ENCODE measurements around the gene MINDY3. TPM values are rescaled to one million over a fixed set of nuclear protein-coding genes. Genes with fewer than 3 reads are reported as not detected.
A peak's percentile ranks its signal among the peaks of the same experiment; 100 is the strongest.
"Not testable (repeated sequence)": the region's sequence is repeated elsewhere in the genome, so short reads cannot be mapped to it uniquely, and the experiment has no call there.

The MINDY3 gene
- total RNA-seq, 1 donor from 2014 or later = 28.5 TPM

DNA sequence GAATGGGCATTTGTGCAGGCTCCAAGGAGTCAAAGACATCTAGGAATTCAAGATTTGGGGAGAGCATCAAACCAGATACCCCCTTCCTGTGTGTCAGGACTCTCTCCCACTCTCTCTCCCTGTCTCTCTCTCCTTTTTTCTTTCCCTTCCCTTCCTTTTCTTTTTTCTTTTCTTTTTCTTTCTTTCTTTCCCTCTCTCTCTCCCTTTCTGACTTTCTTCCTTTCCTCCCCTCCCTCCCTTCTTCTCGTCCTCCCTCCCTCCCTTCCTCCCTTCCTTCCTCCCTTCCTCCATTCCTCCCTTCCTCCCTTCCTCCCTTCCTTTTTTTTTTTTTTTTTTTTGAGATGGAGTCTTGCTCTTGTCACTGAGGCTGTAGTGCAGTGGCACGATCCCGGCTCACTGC is 24.1 kb upstream of the MINDY3 start:
- Mint-ChIP-seq H3K4me1 (ENCODE audit: unreplicated experiment) (peaks cover 2% of the 10 kb centered on the region), H3K27me3 (ENCODE audit: unreplicated experiment) (peaks cover 70% of the 10 kb centered on the region), H3K4me3 (ENCODE audit: unreplicated experiment) (no peak overlapping the region), H3K9me3 (ENCODE audit: unreplicated experiment) (no peaks in the 10 kb centered on the region), H3K36me3 (ENCODE audit: unreplicated experiment) (no peaks in the 10 kb centered on the region), H3K27ac (ENCODE audit: unreplicated experiment) (no peak overlapping the region)
- TF ChIP-seq, protein P1, sequence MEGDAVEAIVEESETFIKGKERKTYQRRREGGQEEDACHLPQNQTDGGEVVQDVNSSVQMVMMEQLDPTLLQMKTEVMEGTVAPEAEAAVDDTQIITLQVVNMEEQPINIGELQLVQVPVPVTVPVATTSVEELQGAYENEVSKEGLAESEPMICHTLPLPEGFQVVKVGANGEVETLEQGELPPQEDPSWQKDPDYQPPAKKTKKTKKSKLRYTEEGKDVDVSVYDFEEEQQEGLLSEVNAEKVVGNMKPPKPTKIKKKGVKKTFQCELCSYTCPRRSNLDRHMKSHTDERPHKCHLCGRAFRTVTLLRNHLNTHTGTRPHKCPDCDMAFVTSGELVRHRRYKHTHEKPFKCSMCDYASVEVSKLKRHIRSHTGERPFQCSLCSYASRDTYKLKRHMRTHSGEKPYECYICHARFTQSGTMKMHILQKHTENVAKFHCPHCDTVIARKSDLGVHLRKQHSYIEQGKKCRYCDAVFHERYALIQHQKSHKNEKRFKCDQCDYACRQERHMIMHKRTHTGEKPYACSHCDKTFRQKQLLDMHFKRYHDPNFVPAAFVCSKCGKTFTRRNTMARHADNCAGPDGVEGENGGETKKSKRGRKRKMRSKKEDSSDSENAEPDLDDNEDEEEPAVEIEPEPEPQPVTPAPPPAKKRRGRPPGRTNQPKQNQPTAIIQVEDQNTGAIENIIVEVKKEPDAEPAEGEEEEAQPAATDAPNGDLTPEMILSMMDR (IDR thresholded peaks at IDR 0.05) = no peak
- DNase-seq (ENCODE audit: extremely low spot score, unreplicated experiment) = no peak

DNA sequence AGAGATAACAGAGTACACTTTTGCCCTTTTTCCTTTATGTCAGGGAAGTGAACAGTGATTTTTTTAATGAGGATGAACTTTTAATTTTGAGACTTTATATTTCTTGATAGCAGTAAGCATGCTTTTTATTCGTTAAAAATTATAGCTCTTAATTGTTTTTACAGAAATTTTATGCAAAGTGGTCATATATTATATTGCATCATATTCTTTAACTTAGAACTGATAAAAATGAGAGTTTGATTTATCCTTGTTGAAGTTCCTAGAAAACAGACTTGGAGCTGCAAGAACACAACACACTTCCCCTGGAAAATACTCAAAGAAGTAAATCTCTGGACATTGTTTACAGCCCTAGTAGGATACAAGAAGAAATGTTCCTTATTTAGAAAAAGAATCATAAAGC is 21.2 kb upstream of the MINDY3 start:
- Mint-ChIP-seq H3K9me3 (ENCODE audit: unreplicated experiment) (no peaks in the 10 kb centered on the region), H3K27ac (ENCODE audit: unreplicated experiment) (no peak overlapping the region), H3K4me1 (ENCODE audit: unreplicated experiment) (peaks cover 2% of the 10 kb centered on the region), H3K36me3 (ENCODE audit: unreplicated experiment) (no peaks in the 10 kb centered on the region), H3K4me3 (ENCODE audit: unreplicated experiment) (no peak overlapping the region), H3K27me3 (ENCODE audit: unreplicated experiment) (peaks cover 64% of the 10 kb centered on the region)
- no peak for DNase-seq (ENCODE audit: extremely low spot score, unreplicated experiment)
- TF ChIP-seq, protein P1 (IDR thresholded peaks at IDR 0.05) = no peak

DNA sequence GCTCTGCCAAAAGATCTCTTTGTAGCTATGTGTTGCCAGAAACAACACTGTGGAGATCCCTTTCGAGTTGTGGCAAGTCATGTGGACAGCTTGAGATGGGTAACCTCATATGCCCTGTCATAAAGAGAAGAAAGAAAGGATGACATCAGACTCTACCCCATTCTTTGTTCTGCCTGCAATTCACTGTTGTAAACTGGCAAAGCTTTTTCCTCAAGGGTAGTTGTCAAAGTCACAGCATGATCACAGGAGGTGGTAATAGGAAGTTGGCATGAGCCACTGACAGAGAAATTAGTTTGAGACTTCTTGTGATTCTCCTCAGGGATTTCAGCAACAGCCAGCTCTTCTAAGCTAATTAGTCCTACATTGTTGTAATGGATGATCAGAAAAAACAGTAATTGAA is 19.4 kb upstream of the MINDY3 start:
- no peak overlapping the region for H3K27ac Mint-ChIP-seq (ENCODE audit: unreplicated experiment)
- H3K36me3 Mint-ChIP-seq (ENCODE audit: unreplicated experiment) = no peaks in the 10 kb centered on the region
- H3K27me3 Mint-ChIP-seq (ENCODE audit: unreplicated experiment) = peaks cover 66% of the 10 kb centered on the region
- TF ChIP-seq, protein P1 (IDR thresholded peaks at IDR 0.05) = no peak
- peaks cover 2% of the 10 kb centered on the region for H3K4me1 Mint-ChIP-seq (ENCODE audit: unreplicated experiment)
- DNase-seq (ENCODE audit: extremely low spot score, unreplicated experiment) = no peak
- H3K4me3 Mint-ChIP-seq (ENCODE audit: unreplicated experiment) = no peak overlapping the region
- no peaks in the 10 kb centered on the region for H3K9me3 Mint-ChIP-seq (ENCODE audit: unreplicated experiment)

DNA sequence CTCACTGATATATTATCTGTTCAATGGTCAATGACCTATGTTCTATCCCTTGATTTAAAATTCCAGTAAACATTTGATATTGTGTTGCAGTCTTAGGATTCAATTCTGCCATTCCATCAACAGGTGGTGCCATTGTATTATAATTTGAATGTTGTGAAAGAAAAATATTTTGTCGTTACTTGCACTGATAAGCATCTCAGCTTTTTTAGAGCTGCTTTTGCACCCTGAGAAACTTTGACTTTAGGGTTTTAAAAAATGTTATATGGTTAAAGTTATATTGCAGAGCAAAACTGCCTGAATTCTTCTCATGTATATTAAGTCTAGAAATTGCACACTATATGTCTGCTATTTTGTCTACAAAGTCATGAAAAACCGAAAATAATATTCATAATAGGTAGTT is 18.8 kb upstream of the MINDY3 start:
- Mint-ChIP-seq H3K9me3 (ENCODE audit: unreplicated experiment) (no peaks in the 10 kb centered on the region), H3K27ac (ENCODE audit: unreplicated experiment) (no peak overlapping the region), H3K27me3 (ENCODE audit: unreplicated experiment) (peaks cover 67% of the 10 kb centered on the region), H3K36me3 (ENCODE audit: unreplicated experiment) (no peaks in the 10 kb centered on the region), H3K4me3 (ENCODE audit: unreplicated experiment) (no peak overlapping the region), H3K4me1 (ENCODE audit: unreplicated experiment) (peaks cover 2% of the 10 kb centered on the region)
- TF ChIP-seq, protein P1 (IDR thresholded peaks at IDR 0.05) = peak; percentile 74
- DNase-seq (ENCODE audit: extremely low spot score, unreplicated experiment) = no peak

DNA sequence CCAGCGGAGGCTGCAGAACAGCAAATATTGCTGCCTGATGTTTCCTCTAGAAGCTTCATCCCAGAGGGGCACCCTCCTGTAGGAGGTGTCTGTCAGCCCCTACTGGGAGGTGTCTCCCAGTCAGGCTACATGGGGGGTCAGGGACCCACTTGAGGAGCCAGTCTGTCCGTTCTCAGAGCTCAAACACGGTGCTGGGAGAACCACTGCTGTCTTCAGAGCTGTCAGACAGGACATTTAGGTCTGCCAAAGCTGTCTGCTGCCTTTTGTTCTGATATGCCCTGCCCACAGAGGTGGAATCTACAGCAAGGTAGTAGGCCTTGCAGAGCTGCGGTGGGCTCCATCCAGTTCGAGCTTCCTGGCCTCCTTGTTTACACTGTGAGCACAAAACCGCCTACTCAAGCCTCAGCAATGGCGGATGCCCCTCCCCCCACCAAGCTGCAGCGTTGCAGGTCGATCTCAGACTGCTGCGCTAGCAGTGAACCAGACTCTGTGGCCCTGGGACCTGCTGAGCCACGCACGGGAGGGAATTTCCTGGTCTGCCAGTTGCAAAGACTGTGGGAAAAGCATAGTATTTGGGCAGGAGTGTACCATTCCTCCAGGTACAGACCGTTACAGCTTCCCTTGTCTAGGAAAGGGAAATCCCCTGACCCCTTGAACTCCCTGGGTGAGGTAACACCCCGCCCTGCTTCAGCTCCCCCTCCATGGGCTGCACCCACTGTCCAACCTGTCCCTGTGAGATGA is 17.7 kb upstream of the MINDY3 start:
- H3K27me3 Mint-ChIP-seq (ENCODE audit: unreplicated experiment) = peaks cover 62% of the 10 kb centered on the region
- no peak overlapping the region for H3K4me3 Mint-ChIP-seq (ENCODE audit: unreplicated experiment)
- DNase-seq (ENCODE audit: extremely low spot score, unreplicated experiment) = no peak
- peaks cover 2% of the 10 kb centered on the region for H3K4me1 Mint-ChIP-seq (ENCODE audit: unreplicated experiment)
- TF ChIP-seq, protein P1 (IDR thresholded peaks at IDR 0.05) = no peak
- H3K36me3 Mint-ChIP-seq (ENCODE audit: unreplicated experiment) = no peaks in the 10 kb centered on the region
- no peaks in the 10 kb centered on the region for H3K9me3 Mint-ChIP-seq (ENCODE audit: unreplicated experiment)
- H3K27ac Mint-ChIP-seq (ENCODE audit: unreplicated experiment) = no peak overlapping the region

DNA sequence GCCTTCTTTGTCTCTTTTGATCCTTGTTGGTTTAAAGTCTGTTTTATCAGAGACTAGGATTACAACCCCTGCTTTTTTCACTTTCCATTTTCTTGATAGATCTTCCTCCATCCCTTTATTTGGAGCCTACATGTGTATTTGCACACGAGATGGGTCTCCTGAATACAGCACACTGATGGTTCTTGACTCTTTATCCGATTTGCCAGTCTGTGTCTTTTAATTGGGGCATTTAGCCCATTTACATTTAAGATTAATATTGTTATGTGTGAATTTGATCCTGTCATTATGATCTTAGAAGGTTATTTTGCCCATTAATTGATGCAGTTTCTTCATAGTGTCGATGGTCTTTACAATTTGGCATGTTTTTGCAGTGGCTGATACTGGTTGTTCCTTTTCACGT is 16.0 kb upstream of the MINDY3 start:
- H3K4me1 Mint-ChIP-seq (ENCODE audit: unreplicated experiment); H3K4me3 Mint-ChIP-seq (ENCODE audit: unreplicated experiment); H3K9me3 Mint-ChIP-seq (ENCODE audit: unreplicated experiment); H3K27ac Mint-ChIP-seq (ENCODE audit: unreplicated experiment); H3K36me3 Mint-ChIP-seq (ENCODE audit: unreplicated experiment); DNase-seq (ENCODE audit: extremely low spot score, unreplicated experiment): not testable (repeated sequence)
- H3K27me3 Mint-ChIP-seq (ENCODE audit: unreplicated experiment) = peaks cover 55% of the 10 kb centered on the region

DNA sequence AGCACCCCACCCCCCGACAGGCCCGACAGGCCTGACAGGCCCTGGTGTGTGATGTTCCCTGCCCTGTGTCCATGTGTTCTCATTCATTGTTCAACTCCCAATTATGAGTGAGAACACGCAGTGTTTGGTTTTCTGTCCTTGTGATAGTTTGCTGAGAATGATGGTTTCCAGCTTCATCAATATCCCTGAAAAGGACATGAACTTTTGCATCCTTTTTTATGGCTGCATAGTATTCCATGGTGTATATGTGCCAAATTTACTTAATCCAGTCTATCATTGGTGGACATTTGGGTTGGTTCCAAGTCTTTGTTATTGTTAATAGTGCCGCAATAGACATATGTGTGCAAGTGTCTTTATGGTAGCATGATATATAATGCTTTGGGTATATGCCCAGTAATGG is 12.3 kb upstream of the MINDY3 start:
- H3K4me1 Mint-ChIP-seq (ENCODE audit: unreplicated experiment) = not testable (repeated sequence)

More for the DNA sequence above, 12.3 kb upstream of the MINDY3 start:
- H3K9me3 Mint-ChIP-seq (ENCODE audit: unreplicated experiment); H3K36me3 Mint-ChIP-seq (ENCODE audit: unreplicated experiment); DNase-seq (ENCODE audit: extremely low spot score, unreplicated experiment); H3K4me3 Mint-ChIP-seq (ENCODE audit: unreplicated experiment); H3K27ac Mint-ChIP-seq (ENCODE audit: unreplicated experiment): not testable (repeated sequence)
- peaks cover 72% of the 10 kb centered on the region for H3K27me3 Mint-ChIP-seq (ENCODE audit: unreplicated experiment)

Measured in osteocyte (in vitro differentiated cells).